PFSK-1 (cell line): ENCODE measurements around the gene FOXN3.

Experiments used
- FOXP2 ChIP-seq: optimal IDR thresholded peaks from 2 replicates; pipeline ENCODE3; 2011; ENCODE audit warnings: borderline replicate concordance, control low read depth, inconsistent platforms; ENCODE audit not compliant: insufficient read depth; ENCODE audit errors: extremely low read length, extremely low read depth
- POLR2AphosphoS5 ChIP-seq: IDR thresholded peaks from 2 replicates; pipeline ENCODE4 v1.6.1; 2012; ENCODE audit warnings: low read depth, mild to moderate bottlenecking, control low read depth, low read length, moderate library complexity
- SIN3A ChIP-seq: IDR thresholded peaks from 2 replicates; pipeline ENCODE4 v1.6.1; 2012; ENCODE audit warnings: mild to moderate bottlenecking, low read length, moderate library complexity, borderline replicate concordance; ENCODE audit not compliant: insufficient read depth
- TAF1 ChIP-seq: IDR thresholded peaks from 2 replicates; pipeline ENCODE4 v1.6.1; 2012; ENCODE audit warnings: low read length, control low read depth, borderline replicate concordance; ENCODE audit not compliant: insufficient read depth
- TF ChIP-seq, protein P1 (sequence below), 2 experiments: IDR thresholded peaks; 2 replicates each; pipeline versions ENCODE4 v1.6.1 to v1.8.0; 2011 to 2012; ENCODE audit warnings: low read depth in 2 of 2, low read length in 2 of 2, control low read depth in 1 of 2, inconsistent platforms in 1 of 2, mild to moderate bottlenecking in 1 of 2, moderate library complexity in 1 of 2; ENCODE audit not compliant: insufficient read depth in 1 of 2

Gene FOXN3

DNA sequence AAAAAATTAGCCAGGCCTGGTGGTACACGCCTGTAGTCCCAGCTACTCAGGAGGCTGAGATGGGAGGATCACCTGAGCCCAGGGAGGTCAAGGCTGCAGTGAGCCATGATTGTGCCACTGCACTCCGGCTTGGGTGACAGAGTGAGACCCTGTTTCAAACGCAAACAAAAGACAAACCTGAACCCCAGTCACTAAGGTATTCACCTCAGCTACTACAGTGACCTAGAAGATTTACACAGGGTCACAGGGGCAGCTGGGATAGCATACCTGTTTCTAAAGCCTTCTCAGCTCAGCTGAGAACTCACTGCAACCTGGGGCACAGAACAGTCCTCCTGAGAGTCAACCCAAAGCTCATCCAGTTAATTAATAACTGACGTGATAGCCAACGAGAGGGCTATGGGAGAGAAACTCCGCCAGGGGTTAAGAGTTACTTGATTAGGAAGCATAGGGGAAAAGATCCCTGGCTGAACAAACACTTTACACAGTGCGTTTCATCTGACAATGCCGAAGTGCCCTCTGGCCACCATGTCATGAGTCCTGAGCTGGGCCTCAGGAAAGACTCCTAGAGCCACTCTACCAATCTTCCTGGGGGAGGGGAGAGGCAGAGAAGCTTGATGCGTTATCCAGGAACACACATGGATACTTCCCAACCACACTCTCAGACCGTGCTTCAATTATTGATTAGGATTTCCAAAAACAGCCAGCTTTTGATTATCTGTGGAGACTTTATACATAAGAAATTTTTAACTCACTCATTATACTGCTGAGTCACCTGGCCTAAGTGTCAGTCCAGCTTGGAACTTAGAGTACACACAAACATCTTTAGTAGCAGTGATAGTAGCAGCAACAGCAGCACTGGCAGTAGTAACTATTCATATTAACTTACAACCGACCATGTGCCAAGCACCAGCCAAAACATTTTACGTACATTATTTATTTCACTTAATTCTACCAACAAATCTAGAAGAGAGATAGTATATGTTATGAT, 48.2 kb downstream of the FOXN3 start:
- TF ChIP-seq, protein P1, sequence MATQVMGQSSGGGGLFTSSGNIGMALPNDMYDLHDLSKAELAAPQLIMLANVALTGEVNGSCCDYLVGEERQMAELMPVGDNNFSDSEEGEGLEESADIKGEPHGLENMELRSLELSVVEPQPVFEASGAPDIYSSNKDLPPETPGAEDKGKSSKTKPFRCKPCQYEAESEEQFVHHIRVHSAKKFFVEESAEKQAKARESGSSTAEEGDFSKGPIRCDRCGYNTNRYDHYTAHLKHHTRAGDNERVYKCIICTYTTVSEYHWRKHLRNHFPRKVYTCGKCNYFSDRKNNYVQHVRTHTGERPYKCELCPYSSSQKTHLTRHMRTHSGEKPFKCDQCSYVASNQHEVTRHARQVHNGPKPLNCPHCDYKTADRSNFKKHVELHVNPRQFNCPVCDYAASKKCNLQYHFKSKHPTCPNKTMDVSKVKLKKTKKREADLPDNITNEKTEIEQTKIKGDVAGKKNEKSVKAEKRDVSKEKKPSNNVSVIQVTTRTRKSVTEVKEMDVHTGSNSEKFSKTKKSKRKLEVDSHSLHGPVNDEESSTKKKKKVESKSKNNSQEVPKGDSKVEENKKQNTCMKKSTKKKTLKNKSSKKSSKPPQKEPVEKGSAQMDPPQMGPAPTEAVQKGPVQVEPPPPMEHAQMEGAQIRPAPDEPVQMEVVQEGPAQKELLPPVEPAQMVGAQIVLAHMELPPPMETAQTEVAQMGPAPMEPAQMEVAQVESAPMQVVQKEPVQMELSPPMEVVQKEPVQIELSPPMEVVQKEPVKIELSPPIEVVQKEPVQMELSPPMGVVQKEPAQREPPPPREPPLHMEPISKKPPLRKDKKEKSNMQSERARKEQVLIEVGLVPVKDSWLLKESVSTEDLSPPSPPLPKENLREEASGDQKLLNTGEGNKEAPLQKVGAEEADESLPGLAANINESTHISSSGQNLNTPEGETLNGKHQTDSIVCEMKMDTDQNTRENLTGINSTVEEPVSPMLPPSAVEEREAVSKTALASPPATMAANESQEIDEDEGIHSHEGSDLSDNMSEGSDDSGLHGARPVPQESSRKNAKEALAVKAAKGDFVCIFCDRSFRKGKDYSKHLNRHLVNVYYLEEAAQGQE (IDR thresholded peaks at IDR 0.05; ENCODE audit: insufficient read depth in 1 of 2, low read depth in 2 of 2, low read length in 2 of 2) = no peak
- no peak for TF ChIP-seq SIN3A
- no peak for TF ChIP-seq FOXP2
- TF ChIP-seq TAF1 = no peak
- no peak for TF ChIP-seq POLR2AphosphoS5

DNA sequence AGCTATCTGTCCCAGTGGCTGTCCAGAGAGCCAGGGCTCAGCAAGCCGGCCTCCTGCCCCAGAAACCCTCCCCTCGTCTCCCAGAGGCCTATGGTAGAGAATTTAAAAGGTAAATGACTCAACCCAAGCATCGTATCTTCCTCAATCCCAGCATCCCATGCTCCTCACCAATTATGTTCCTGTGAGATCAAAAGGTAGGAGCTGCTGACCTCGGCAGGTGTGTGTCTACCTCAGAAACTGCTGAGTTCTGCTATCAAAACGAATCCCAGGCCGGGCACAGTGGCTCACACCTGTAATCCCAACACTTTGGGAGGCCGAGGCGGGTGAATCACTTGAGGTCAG, 49.3 kb downstream of the FOXN3 start:
- TF ChIP-seq SIN3A (no peak), POLR2AphosphoS5 (no peak)

DNA sequence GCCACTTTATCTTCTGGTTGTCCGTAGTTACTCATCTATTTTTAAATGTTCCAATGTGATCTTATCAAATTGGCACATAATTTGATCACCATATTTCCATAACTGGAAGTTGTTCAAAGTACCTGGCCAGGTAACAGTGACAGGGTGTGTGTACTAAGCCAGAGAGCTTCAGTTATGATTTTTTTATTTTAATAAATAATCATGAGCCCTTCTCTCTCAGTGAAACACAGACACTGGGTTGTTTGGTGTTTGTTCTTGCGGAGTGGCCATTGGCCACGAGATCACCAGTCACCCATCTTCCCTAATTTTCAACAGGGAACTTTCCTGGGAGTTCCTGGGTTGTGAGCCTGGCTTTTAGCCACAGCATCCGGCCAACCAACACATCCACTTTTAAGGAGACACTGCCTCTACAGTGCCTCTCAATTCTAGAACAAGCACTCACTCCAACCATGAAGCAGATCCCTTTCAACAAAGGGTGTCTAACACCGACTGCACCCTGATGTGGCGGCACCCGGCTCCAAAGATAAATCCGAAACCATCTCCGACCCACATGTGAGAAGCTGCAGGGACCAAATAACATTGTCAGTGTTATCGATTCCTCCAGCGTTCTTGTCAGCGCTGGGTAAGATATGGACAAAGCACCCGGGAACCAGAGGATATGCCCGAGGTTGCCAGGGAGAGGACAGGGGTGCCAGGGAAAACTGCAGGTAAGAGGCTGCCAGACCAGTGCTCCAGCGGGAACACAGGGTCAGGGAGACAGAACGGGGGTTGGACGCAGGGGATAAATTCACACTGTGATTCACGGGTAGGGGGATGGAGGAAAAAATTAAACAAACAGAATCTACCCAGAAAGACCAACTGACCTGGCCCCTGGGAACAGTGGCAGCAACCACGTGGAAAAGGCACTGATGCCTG, 49.9 kb downstream of the FOXN3 start:
- TF ChIP-seq, protein P1 (IDR thresholded peaks at IDR 0.05; ENCODE audit: insufficient read depth in 1 of 2, low read depth in 2 of 2, low read length in 2 of 2) = no peak
- TF ChIP-seq SIN3A (no peak), TAF1 (no peak), FOXP2 (no peak), POLR2AphosphoS5 (no peak)

DNA sequence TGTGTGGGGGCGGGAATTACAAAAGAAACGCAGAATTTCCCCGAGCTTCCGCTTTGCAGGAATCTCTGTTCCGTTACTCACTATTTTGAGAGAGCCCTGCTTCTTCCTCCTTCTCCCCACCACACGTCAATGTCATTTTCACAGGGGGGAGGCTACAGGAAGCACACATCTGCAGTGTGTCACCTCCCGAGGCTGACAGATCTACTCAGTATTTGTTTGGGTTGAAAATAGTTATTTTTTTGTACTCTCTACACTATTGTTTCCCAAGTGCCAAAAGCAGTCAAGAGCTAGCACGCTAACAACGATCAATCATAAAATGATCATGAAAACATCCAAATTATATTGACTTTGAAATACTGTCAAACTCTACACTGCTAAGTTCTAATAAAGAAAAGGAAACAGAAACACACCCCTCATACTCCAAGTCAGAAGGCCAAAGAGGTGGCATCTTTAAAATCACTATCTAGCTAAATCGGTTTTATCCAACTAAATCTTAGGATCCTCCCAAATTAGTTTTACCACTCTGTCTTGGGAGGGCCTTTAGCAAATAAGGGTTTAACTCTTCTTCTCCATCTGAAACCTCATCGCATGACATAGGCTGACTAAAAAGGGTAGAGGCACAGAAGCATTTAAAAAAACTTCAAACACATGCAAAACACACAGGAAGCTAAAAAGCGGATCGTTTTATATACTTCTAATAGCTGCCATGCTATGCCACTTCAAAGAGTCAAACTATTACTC, 51.8 kb downstream of the FOXN3 start:
- TF ChIP-seq SIN3A (peak; percentile 22; the same call in 1 of the 2 replicates), POLR2AphosphoS5 (no peak), FOXP2 (no peak)

DNA sequence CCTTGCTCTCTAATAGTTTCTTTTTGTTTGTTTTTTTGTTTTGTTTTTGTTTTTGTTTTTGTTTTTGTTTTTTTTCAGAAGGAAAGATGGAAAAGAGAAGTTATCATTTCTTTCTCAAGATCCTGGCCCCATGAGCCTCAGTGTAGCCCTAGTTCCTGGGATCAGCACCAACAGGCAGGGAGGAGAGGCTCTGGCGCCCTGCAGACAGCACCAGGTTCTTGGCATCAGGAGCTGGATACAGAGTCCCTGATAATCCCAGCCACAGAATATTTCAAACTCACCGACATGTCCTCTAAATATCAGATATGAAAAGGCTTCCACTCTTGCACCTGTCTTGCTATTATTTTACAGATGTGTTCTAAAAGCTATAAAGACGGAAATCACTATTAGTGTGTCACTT, 52.7 kb downstream of the FOXN3 start:
- no peak for TF ChIP-seq FOXP2
- no peak for TF ChIP-seq TAF1
- TF ChIP-seq, protein P1 (IDR thresholded peaks at IDR 0.05; ENCODE audit: insufficient read depth in 1 of 2, low read depth in 2 of 2, low read length in 2 of 2) = no peak
- TF ChIP-seq SIN3A = no peak
- TF ChIP-seq POLR2AphosphoS5 = no peak
